ENCODE data around the gene EIF3L. TPM values are rescaled to one million over a fixed set of nuclear protein-coding genes. Genes with fewer than 3 reads are reported as not detected.

The EIF3L gene
- total and polyA plus RNA-seq, 2 of the 8 experiments (the other 6 are each of a cell fraction or from before 2014, with no cell fraction given): 639 to 886 TPM

DNA sequence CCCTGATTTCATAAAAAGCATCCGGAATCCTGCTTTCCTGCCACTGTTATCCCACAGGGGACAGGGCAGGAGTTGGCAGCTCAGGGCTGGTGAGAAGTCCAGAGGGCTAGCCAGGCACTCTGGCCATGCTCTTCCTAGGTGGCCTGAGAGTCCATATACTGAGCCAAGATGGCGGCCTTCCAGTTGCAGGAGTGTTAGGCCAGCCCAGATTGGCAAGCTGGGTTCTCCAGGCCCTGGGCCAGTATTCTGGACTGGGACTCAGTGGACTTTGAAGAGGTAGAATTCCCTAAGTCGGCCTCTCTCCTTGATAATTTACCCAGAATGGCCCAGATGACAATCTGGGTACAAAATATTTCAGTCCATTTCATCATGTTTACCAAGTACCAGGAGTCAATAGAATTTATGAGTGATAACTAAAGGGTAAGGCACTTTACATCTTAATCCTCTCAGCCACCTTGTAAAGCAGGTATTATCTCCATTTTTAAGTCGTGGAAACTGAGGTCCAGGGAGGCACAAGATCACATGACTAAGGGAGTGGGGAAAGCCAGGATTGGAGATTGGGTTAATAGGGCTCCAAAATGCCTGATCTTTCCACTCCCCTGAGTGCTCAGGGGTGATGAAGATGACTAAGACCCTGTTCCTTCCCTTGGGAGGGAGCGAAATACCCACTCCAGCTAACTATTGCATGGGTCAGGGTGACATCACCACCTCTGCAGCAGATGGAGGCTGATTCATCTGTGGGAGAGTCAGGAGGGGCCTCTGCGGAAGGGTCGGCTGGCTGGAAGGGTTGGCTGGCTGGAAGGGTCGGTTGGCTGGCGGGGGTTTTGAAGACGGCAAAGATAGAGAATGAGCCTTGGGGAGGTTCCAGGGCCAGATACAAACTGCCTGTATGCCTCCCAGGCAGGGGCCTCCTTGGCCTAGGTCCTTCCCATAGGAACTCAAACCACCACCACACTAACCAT is 55.6 kb downstream of the EIF3L start (continued):
- no peak for TF ChIP-seq CEBPB (IDR thresholded peaks at IDR 0.05; ENCODE audit: low read depth, low read length)
